Activated CD4-positive, alpha-beta T cell treated with anti-CD3 and anti-CD28 coated beads, Interleukin-10, Interleukin-2, amounts not matched to agents 100 ng/mL and 50 ng/mL, durations not matched to agents 16 hours and 8 hours (primary cell): ENCODE measurements around the gene KRT6C.
"Not testable (repeated sequence)": the region's sequence is repeated elsewhere in the genome, so short reads cannot be mapped to it uniquely, and the experiment has no call there.

Experiments
- DNase-seq: peaks from one replicate; pipeline ENCODE4 v3.0.0-alpha.2; 2020

Gene KRT6C

DNA sequence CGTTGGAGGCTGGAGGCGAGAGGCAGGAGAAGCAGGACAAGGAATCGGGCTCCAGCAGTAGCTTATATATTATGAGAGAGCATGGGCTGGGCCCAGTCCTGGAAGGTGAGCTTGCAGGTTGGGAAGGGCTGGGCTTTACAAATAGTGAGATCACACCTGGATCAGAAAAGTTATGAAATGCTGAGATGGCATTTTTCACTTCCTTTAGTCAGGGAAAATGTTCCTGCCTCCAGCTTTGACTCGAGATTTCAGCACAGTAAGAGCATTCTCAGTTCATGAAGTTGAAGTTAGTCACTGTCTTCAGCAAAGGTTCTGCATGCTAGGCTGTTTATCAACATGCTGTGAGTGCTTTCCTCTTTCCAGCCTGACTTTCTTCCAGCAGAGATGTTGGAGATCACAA lies at the start of gene KRT6C:
KRT6C (minus strand) TSS at position 38 of the 400 bp plus-strand sequence. CDS start 68 bp downstream, outside the sequence.
- no peak for DNase-seq

DNA sequence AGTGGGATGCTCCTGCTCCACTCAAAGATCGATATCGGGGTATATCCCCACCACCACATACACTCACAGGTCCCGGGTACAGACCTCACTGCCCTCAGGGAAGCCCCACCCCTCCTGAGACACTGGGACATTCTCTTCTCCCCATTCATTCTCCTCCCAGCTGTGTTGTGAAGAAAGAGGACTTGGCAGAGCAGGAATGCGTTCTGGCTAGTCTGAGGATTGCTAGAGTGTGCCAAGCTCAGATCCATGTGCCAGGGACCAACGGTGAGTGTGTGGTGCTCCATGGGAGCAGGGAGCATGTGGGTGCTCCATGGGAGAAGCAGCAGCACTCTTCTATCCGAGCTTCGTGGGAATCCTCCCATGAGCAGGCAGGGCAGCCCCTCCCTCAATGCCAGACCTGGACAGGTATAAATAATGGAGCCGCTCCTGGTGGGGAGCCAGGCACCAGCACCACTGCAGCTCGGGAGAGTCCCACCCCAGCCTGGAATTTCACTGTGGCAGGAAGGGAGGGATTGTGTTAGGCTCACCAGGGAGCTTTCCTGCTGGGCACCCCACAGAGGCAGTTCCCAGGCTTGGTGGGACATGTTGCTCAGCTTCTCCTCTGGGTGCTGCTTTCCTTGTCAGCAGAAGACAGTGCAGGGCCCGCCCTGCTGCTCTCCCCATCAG lies 48.9 kb upstream of the KRT6C start:
- no peak for DNase-seq

DNA sequence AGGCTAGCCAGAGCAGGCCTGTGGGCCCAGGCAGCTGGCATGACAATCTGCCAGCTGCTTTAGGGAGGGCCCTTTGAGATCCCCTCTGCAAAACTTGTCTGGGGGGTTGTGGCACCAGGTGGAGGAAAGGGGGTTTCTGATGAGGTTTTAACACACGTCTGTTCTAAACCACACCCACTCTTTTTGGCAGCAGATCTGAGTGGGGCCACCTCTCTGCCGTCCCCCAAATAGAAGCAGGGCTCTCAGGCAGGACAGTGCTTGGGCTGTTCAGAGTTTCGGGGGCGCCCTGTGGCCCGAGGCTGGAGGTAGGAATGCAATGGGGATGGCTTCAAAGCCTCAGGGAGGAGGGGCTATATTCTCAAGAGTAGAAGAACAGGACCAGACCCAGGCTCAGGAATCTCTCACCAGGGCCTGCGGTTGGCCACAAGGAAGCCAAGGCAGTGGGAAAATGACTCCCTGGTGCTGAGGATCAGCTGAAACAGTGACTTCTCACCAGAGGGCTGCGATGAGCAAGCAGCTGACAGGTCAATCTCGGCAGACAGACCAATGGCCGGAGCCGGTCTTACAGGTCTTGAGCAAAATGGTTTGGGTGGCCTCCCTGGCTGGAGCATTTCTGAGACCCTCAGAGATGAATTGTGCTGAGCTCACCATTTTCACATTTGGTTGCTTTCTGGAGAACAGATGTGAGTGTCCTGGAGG lies 48.1 kb upstream of the KRT6C start:
- no peak for DNase-seq

DNA sequence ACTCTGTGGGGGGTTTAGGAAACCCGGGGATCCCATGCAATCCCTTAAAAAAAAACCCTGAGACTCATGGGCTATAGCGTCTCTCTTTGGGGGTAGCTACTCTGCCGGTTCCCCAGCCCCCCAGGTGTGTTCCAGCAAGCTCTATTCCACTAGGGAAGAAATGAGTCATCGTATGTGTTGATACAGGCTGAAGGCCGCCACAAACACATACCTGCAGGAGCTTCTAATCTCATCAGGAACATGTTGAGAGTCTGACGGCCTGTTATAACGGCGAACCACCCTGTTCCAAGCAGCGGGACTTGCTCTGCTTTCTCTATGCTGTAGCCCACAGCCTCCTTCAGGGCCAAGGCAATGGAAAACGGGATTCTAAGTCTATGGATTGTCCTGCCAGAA lies 47.6 kb upstream of the KRT6C start:
- DNase-seq: no peak

DNA sequence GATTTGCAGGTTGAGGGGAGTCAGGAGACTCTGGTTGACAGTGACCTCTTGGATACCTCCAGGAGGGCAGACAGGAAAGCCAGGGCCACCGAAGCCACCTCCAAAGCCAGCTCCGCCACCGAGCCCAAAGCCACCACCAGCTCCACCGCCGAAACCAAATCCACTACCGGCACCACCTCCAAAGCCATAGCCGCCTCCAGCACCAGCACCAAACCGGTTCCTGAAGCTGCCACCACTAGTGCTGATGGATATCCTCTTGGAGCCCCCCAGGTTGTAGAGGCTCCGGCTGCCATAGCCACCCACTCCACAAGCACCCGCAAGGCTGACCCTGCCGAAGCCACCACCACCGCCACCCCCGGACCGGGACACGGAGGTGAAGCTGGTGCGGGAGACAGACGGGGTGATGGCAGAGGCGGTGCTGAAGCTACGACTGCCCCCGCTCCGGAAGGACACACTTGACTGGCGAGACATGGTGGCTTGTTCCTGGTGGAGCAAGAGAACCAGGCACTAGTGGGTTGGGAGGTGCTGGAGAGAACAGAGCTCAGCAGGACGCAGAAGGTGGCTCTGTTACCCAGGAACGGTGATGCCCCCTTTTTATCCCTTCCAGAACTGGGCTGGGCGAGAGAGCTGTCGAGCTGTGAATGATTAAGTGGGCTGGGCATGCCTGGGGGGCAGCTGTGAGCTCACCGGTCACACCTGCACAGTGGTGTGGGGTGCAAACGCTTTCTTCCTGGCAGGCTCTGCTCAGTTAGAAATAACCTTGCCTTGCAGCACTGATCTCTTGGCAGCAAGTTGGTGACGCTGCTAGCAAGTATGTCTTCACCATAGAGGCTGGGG lies 46.4 kb upstream of the KRT6C start, which contains the start of gene KRT5:
KRT5 (minus strand) TSS at position 569 of the 837 bp plus-strand sequence; CDS start at position 471, 98 bp downstream.
- DNase-seq: no peak

DNA sequence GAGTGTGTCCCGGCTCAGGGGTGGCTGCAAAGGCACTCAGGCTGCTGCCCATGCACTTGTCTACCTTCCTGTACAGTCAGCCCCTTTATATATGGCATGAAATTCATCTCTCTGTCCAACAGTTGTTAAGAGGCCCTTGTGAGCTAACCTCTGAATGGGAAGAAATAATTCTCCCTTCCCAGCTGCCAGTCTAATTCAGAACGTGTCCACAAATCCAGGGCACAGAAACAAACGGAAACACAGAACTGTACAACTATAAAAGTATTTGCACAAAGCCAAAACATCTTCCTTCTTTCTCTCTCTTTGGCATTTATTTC lies 45.7 kb upstream of the KRT6C start:
- DNase-seq: no peak

DNA sequence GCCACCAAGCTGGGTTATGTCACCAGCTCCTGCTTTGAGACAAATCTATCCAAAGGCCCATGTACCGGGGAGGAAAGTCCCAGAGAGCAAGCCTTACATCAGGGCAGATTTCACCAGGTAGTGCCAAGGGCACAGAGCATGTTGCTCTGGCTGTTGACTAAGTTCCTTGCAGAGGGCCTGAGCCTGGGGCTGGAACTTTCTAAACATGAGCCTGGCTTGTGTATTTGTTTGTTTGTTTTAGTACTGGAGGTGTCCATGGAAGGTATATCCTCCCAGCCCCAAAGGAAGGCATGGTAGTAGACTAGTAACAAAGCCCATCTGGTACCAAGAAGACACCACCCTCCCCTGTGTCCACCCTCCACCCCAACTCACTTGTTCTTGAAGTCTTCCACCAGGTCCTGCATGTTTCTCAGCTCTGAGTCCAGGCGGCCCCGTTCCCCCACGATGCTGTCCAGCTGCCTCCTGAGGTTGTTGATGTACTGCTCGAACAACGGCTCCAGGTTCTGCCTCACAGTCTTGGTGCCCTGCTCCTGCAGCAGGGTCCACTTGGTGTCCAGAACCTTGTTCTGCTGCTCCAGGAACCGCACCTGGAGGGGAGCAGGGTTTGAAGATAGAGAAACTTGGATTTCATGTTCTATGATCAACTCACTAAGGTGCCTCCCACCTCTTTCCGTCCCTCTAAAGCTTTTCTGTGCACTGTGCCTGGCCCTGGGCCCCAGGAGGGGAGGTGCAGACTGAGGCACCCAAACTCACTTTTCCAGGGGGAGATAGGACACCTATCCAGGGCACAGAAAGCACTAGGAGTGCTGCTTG lies 45.2 kb upstream of the KRT6C start:
- no peak for DNase-seq

DNA sequence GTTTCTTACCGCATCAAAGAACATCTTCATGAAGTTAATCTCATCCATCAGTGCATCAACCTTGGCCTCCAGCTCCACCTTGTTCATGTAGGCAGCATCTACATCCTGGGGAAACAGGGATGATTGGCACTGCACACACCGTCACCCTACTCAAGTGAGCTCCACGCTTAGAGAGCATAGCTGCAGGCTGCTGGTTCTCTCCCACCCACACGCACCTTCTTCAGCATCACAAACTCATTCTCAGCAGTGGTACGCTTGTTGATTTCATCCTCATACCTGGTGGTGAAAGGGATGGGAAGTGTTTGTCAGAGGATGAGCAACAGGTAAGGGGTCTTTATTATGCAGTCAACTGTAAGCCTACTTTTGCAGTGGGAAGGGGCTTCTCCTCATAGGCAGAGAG lies 44.3 kb upstream of the KRT6C start:
- DNase-seq: no peak

DNA sequence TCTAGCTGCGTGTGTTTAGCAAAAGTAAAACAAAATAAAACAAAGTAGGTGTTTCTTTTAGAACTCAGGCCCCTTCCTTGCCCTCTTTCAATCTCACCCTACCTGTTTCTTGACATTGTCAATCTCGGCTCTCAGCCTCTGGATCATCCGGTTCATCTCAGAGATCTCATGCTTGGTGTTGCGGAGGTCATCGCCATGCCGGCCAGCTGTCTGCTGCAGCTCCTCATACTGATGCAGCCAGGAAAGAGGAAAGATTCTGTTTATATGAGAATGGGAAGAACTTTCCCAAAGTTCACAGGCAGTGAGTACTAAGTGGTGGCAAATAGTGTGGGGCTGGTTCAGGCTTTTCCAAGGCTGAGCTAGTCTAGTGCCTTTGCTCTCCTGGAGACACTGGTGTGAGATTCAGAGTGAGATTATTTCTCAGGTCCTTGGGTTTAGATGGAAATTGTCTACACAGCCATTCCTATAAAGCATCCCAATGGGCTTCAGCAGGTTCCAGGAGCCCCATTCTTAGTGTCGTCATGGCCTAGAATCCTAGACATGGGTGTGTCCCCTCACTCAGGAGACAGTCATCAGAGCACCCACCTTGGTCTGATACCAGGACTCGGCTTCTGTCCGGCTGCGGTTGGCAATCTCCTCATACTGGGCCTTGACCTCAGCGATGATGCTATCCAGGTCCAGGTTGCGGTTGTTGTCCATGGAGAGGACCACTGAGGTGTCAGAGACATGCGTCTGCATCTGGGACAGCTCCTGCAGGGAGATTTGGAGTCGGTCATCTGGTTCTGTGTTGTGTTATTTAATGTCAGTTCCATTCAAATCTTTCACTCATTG lies 43.6 kb upstream of the KRT6C start:
- no peak for DNase-seq

DNA sequence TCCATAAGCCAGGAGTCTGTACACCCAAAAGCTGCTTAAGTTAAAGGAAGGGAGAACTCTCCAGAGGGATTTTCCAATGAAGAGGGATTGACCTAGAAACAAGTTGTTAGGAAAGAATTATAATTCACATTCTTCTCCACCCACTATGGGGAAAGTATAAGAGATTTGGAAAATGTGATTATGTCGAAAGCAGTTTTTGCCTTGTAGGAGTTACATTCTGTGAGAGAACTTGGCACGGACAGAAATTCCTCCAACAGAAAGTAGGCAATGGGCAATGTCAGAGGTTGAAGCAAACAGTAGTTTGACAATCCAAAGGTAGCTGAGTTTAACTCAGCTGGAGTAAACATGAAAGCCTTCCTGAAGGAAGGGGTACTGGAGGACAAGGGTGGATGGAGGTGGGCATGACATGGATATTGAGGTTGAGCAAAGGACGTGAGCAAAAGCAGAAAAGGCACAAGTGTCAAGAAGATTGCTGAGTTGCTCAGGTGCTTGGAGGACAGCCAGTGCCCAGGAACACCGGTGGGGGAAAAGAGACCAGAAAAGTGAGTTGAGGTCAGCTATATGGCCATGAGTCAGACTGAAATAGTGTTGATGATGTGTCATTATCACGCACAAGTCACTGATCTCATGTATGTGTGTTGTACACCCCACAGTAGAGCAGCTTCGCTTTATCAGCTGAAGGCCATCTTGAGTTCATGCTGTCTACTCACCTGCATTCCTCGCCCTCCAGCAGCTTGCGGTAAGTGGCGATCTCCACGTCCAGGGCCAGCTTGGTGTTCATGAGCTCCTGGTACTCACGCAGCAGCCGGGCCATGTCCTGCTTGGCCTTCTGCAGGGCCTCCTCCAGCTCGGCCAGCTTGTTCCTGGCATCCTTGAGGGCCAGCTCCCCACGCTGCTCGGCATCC lies 42.6 kb upstream of the KRT6C start:
- no peak for DNase-seq

DNA sequence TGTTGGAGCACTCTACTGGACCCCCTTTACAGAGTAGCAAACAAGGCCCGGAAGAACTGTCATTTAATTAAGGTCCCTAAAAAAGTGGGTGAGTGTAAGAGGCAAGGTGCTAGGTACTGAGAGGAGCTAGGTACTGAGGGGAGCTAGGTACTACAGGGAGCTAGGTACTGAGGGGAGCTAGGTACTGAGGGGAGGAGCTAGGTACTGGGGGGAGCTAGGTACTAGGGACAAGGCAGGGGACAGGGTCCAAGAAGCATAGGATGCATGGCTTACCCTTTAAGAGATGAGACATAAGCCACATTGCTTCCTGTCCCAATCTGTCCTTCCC lies 41.7 kb upstream of the KRT6C start:
- DNase-seq: no peak

DNA sequence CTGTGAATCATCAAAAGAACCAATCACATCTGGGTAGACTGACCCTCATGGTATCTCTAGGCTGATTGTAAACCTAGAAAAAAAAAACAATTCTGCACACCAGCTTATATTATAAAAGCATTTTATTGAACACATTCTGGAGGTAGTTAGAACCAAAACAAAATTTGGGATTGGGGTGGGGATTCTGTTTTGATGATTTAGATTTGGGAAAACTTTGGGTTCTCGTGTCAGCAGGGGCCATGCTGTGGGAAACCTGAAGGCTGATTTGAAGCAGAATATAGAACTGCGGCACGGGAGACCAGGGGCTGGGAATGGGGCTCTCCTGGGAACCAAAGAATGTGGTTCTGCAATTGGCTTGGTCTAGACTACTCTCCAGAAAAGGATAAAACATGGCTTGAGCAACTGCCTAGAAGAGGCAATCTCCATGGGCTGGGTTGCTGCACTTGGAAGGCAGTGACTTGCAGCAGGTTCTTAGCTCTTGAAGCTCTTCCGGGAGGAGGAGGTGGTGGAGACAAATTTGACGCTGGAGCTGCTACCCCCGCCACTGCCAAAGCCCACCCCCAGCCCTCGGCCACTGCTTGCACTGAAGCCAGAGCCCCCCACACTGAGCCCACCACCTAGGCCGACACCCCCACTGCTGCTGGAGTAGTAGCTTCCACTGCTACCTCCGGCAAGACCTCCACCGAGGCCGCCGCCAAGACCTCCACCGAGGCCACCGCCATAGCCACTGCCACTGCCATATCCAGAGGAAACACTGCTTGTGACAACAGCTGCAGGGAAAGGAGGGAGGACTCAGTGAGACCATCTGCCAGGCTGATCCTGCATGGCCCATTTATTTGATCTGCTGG lies 41.1 kb upstream of the KRT6C start:
- DNase-seq: no peak

DNA sequence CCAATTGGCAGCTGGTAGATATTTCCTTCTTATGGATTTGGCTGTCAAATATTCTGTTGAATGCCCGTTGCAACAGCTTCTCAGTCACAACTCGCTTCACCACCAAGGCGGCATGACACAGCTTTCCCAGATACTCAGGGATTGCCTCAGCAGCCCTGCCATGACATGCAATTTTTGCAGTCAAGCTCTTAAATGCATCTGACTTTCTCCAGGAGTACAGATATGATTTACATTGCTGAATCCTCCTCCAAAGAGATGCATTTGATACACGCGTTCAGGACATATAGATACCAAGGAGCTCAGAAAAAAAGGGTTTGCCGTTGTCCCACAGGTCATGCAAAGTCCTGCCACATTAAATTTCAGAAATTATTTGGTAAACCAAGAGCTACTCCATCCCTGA lies 40.1 kb upstream of the KRT6C start:
- no peak for DNase-seq

DNA sequence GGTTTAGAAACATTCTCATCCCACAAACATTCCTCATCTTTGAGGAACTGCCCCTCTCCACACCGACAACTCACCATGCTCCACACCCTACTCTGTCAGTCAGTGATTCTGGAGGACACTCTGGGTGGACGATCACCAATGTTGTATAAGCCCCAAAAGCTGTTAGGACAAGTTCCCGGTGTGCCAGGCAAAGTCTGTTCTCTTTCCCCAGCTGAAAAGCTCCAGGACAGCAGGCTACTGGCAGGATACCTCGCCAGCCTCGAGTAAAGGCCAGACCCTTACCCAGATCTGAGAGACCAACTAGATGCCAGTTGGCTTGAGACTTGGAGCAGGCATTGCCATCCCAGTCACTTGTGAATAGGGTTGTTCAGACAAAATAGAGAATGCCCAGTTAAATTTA lies 34.6 kb upstream of the KRT6C start:
- DNase-seq: no peak

DNA sequence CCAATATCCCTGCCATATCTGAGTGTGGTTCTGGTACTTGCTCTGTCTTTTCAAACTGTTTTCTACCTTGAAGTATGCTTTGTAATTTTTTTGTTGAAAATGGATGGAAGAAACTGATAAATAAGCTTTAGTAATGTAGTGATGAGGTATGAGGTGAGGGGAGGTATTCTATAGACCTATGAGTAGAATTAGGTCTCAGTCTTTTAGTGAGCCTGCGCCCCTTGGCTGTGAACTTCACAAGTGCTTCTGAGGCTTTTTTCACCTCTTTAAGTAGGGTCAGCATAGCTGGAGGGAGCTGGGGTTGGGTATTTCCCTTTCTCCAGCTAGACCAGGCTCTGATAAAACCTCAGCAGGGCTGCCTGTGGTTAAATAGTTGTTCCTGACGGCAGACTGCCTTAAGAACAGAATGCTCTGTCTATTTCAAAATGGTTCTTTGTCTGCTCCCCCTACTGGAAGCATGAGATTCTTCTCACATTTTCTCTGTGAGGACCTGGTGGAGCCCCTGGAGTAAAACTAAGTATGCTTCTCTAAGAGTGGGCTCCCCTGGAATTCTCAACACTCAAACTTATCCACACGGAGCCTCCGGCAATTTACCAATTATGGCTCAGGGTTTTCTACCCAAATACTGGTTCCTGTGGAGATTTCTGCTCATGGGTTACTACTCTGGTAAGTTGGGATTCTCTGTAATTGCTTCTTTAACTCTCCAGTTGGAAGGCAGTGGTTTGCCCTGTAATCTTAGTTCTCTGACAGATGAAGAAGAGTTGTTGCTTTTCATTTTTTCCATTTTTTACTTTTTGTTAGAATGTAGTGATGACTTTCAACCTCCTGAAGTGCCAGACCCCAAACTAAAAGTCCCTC lies 33.5 kb upstream of the KRT6C start:
- peak; percentile 27 for DNase-seq

DNA sequence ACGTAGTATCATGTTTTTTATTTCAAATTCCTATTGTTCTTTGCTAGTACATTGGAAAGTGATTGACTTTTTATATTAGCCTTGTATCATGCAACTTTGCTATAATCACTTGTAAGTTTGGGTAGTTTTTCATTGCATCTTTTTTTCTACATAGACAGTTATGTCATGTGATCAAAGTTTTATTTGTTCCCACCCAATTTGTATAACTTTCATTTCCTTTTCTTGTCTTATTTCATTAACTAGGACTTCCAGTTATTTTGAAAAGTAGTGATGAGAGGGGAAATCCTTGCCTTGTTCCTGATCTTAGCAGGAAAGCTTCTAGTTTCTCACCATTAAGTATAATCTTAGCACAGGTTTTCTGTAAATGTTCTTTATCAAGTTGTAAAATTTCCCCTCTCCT lies 29.3 kb upstream of the KRT6C start:
- DNase-seq: no peak

DNA sequence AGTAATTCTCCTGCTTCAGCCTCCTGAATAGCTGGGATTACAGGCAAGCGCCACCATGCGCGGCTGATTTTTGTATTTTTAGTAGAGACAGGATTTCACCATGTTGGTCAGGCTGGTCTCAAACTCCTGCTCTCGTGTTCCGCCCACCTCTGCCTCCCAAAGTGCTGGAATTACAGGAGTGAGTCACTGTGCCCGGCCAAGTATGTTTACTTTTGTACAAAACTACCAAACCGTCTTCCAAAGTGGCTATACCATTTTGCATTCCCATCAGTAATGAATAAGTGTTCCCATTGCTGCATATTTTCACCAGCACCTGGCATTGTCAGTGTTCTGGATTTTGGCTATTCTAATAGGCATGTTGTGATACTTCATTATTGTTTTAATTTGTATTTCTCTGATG lies 27.9 kb upstream of the KRT6C start:
- DNase-seq: no peak

DNA sequence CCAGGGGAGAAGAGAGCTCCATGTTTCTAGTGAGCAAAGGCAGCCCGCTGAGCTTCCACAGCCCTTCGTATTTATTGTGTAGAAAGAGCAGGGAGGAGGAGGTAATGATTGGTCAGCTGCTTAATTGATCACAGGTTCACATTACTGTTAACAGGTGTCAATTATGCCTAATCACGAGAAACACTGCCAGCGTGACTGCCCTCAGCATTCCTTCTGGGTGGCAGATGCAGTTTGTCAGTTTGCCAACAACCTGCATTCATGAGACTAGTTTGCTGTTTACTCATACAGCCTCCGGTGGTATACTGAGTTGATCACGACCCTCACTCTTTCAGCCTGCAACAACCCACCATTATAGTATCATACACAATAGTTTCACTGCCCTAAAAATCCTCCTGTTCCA lies 27.0 kb upstream of the KRT6C start:
- DNase-seq: not testable (repeated sequence)
